PC-3 (cell line): ENCODE measurements around the gene LIN28A. TPM values are rescaled to one million over a fixed set of nuclear protein-coding genes. Genes with fewer than 3 reads are reported as not detected.
A peak's percentile ranks its signal among the peaks of the same experiment; 100 is the strongest.

ENCODE experiments used
- ATAC-seq: fragments of 200-7000 bp; cut with Tn5 transposase; 2 replicates; pipeline ENCODE4 v1.9.1; 2020; ENCODE audit warnings: mild to moderate bottlenecking, moderate library complexity
- BruUV-seq: library from RNA; stranded (reverse); fragments of 400-500 nt; replicated peaks from 2 replicates; lab custom pipeline; 2021; lab: Mats Ljungman, UMichigan
- CTCF ChIA-PET: fragments of 300-600 bp; sonication (Branson Sonifier 250); formaldehyde crosslinking; loops from one replicate; lab custom pipeline; 2022; ENCODE audit warnings: antibody characterized with exemption; lab: Charles Lee
- POLR2A ChIA-PET: fragments of 300-600 bp; sonication (Branson Sonifier 250); formaldehyde crosslinking; loops from one replicate; lab custom pipeline; 2022; ENCODE audit warnings: antibody characterized with exemption; ENCODE audit not compliant: unreplicated experiment; lab: Charles Lee
- DNase-seq: peaks from one replicate; pipeline ENCODE4 v3.0.0-alpha.2; 2015
- H2AFZ ChIP-seq: fragments of 300-600 bp; sonication (generic); 2 replicates; pipeline ENCODE4 v1.6.0; 2016; ENCODE audit warnings: antibody characterized with exemption, low read length
- H3F3A ChIP-seq: fragments of 300-600 bp; sonication (generic); one replicate; pipeline ENCODE4 v1.6.0; 2017; ENCODE audit warnings: antibody characterized with exemption, low read length, control low read depth, mild to moderate bottlenecking; ENCODE audit not compliant: unreplicated experiment
- H3K27ac ChIP-seq: fragments of 300-600 bp; sonication (generic); 2 replicates; pipeline ENCODE4 v1.5.1; 2016; ENCODE audit warnings: mild to moderate bottlenecking, low read length
- H3K27me3 ChIP-seq: fragments of 300-600 bp; sonication (generic); 2 replicates; pipeline ENCODE4 v1.6.1; 2016; ENCODE audit warnings: low read length, mixed read lengths
- H3K36me3 ChIP-seq: fragments of 300-600 bp; sonication (generic); 2 replicates; pipeline ENCODE4 v1.6.1; 2016; ENCODE audit warnings: low read depth, mixed run types, low read length, mixed read lengths
- H3K4me1 ChIP-seq: fragments of 300-600 bp; sonication (generic); 2 replicates; pipeline ENCODE4 v1.5.1; 2016; ENCODE audit warnings: low read length; ENCODE audit not compliant: insufficient read depth
- H3K4me2 ChIP-seq: fragments of 300-600 bp; sonication (generic); 2 replicates; pipeline ENCODE4 v1.6.0; 2016; ENCODE audit warnings: low read length
- H3K4me3 ChIP-seq: fragments of 300-600 bp; sonication (generic); 2 replicates; pipeline ENCODE4 v1.5.1; 2016; ENCODE audit warnings: mild to moderate bottlenecking, low read length, mixed read lengths
- H3K79me2 ChIP-seq: fragments of 300-600 bp; sonication (generic); 2 replicates; pipeline ENCODE4 v1.6.1; 2017; ENCODE audit warnings: low read length, mixed read lengths
- H3K9ac ChIP-seq: fragments of 300-600 bp; sonication (generic); 2 replicates; pipeline ENCODE4 v1.6.0; 2016; ENCODE audit warnings: mild to moderate bottlenecking, low read length
- H3K9me2 ChIP-seq: fragments of 300-600 bp; sonication (generic); replicated peaks from 2 replicates; pipeline ENCODE4 v1.6.1; 2016; ENCODE audit warnings: mixed run types, low read length, mixed read lengths
- H3K9me3 ChIP-seq: fragments of 300-600 bp; sonication (generic); 2 replicates; pipeline ENCODE4 v1.6.1; 2016; ENCODE audit warnings: low read length, mixed read lengths
- H4K20me1 ChIP-seq: fragments of 300-600 bp; sonication (generic); 2 replicates; pipeline ENCODE4 v1.6.1; 2016; ENCODE audit warnings: low read length, mixed read lengths
- CTCF ChIP-seq: fragments of 300-600 bp; sonication (generic); conservative IDR thresholded peaks from 2 replicates; pipeline ENCODE4 v1.5.1; 2017; ENCODE audit warnings: antibody characterized with exemption, low read depth, mild to moderate bottlenecking, low read length
- EZH2 ChIP-seq: fragments of 300-600 bp; sonication (generic); IDR thresholded peaks from one replicate; pipeline ENCODE4 v1.6.1; 2017; ENCODE audit warnings: antibody characterized with exemption, mild to moderate bottlenecking, low read length; ENCODE audit not compliant: unreplicated experiment
- EZH2phosphoT487 ChIP-seq: fragments of 300-600 bp; sonication (generic); IDR thresholded peaks from 2 replicates; pipeline ENCODE4 v1.6.1; 2018; ENCODE audit warnings: mild to moderate bottlenecking, antibody characterized with exemption, low read length, borderline replicate concordance
- intact Hi-C: fragments of 100-400 bp; cut with micrococcal nuclease; formaldehyde crosslinking; loops from 2 replicates; pipeline ENCODE4 v1.9.0; 2023
- total RNA-seq: library from RNA; depleted of rRNA; stranded (reverse); fragments of >200 nt; gene quantifications from 2 replicates; pipeline ENCODE4 v1.2.3, GENCODE V29; 2014

LIN28A gene
- total RNA-seq, 1 experiment from 2014 or later, result not detected

GRCh38 chr1:26429721-26430120 lies 19.1 kb downstream of the LIN28A start:
- Histone ChIP-seq H3K27ac (no peak overlapping the region), H3K36me3 (0 out of 2 replicates have a peak, but pooled peaks cover 3% of the 10 kb centered on the region), H2AFZ (no peak overlapping the region), H3K79me2 (peaks cover 25% of the 10 kb centered on the region), H3K9ac (no peak overlapping the region), H4K20me1 (no peaks in the 10 kb centered on the region), H3K9me3 (no peaks in the 10 kb centered on the region), H3K4me2 (no peak overlapping the region), H3F3A (no peaks in the 10 kb centered on the region), H3K4me3 (no peak overlapping the region), H3K27me3 (no peaks in the 10 kb centered on the region), H3K9me2 (no peaks in the 10 kb centered on the region), H3K4me1 (peaks cover 26% of the 10 kb centered on the region)
- CTCF ChIA-PET, result interaction anchor here (0.6 kb wide), 1 partner anchor 13 kb away, joined by 5 read pairs; no protein-coding TSS in a partner anchor
- intact Hi-C loops, result no loop called here
- BruUV-seq, result TSS peak; percentile 6
- DNase-seq (no peak), ATAC-seq (no peak)
- TF ChIP-seq CTCF, result no peak
- no peak for TF ChIP-seq EZH2phosphoT487
- TF ChIP-seq EZH2, result no peak
- POLR2A ChIA-PET, result no interaction called here

GRCh38 chr1:26431979-26432695 lies 21.5 kb downstream of the LIN28A start, which contains the start of gene DHDDS:
Gene DHDDS, plus strand, starts transcription at chr1:26432321. Its CDS starts 625 bp downstream, at chr1:26432946.
- no peaks in the 10 kb centered on the region for H3K9me2 ChIP-seq
- H3K4me2 ChIP-seq, result peak within 1 kb of the TSS; percentile 82
- peak within 1 kb of the TSS; percentile 84 for H2AFZ ChIP-seq
- H3F3A ChIP-seq, result no peaks in the 10 kb centered on the region
- H3K9me3 ChIP-seq, result no peaks in the 10 kb centered on the region
- peaks cover 25% of the 10 kb centered on the region for H3K79me2 ChIP-seq
- 0 out of 2 replicates have a peak, but pooled peaks cover 3% of the 10 kb centered on the region for H3K36me3 ChIP-seq
- CTCF ChIA-PET, result interaction anchor here (1.0 to 1.1 kb wide), 2 partner anchors 15 to 198 kb away, joined by 4 read pairs; partner anchors contain the start of gene CEP85
- peak; percentile 95 for ATAC-seq
- no peaks in the 10 kb centered on the region for H3K27me3 ChIP-seq
- POLR2A ChIA-PET, result interaction anchor here (0.6 to 1.0 kb wide), 2 partner anchors 197 to 319 kb away, joined by 3 to 4 read pairs; no protein-coding TSS in a partner anchor
- TF ChIP-seq EZH2, result no peak
- TF ChIP-seq CTCF, result no peak
- no peak for TF ChIP-seq EZH2phosphoT487
- H3K9ac ChIP-seq, result peak within 1 kb of the TSS; percentile 79
- DNase-seq, result peak; percentile 97
- H3K4me3 ChIP-seq, result peak within 1 kb of the TSS; percentile 86
- H3K27ac ChIP-seq, result peak within 1 kb of the TSS; percentile 34
- no TSS peak for BruUV-seq
- H4K20me1 ChIP-seq, result no peaks in the 10 kb centered on the region
- H3K4me1 ChIP-seq, result peaks cover 26% of the 10 kb centered on the region
- intact Hi-C loops, result no loop called here

GRCh38 chr1:26432793-26433192 lies 22.2 kb downstream of the LIN28A start:
- POLR2A ChIA-PET, result interaction anchor here (0.5 to 1.0 kb wide), 3 partner anchors 198 to 320 kb away, joined by 3 to 4 read pairs (median 3); no protein-coding TSS in a partner anchor
- Histone ChIP-seq H3K9ac (peak overlapping the region; percentile 79), H3K4me2 (peak overlapping the region; percentile 82), H4K20me1 (no peaks in the 10 kb centered on the region), H3K4me3 (peak overlapping the region; percentile 86), H3K36me3 (peaks cover 5% of the 10 kb centered on the region; the same call in 1 of the 2 replicates), H3K9me3 (no peaks in the 10 kb centered on the region), H2AFZ (peak overlapping the region; percentile 84; the same call in 1 of the 2 replicates), H3K79me2 (peaks cover 25% of the 10 kb centered on the region), H3F3A (no peaks in the 10 kb centered on the region), H3K27me3 (no peaks in the 10 kb centered on the region), H3K4me1 (peaks cover 26% of the 10 kb centered on the region), H3K27ac (peak overlapping the region; percentile 17; the same call in 1 of the 2 replicates), H3K9me2 (no peaks in the 10 kb centered on the region)
- CTCF ChIA-PET, result interaction anchor here (1.1 kb wide), 1 partner anchor 198 kb away, joined by 4 read pairs; the partner anchor contains the start of gene CEP85
- ATAC-seq (peak; percentile 12), DNase-seq (no peak)
- no TSS peak for BruUV-seq
- intact Hi-C loops, result no loop called here
- TF ChIP-seq EZH2 (no peak), EZH2phosphoT487 (no peak), CTCF (no peak)
